ENCODE results near the gene ABCA8.

ABCA8 gene

GRCh38 chr17:68870161-68870826 lies 84.9 kb downstream of the ABCA8 start:
- DNase-seq (ENCODE audit: low spot score), result no peak

- no peak for DNase-seq (ENCODE audit: low spot score)
Observed at GRCh38 chr17:68868708-68869107, 86.5 kb downstream of the ABCA8 start.

- DNase-seq (ENCODE audit: low spot score), result no peak
Observed at GRCh38 chr17:68867759-68868516, 87.3 kb downstream of the ABCA8 start.

GRCh38 chr17:68865584-68865983 lies 89.6 kb downstream of the ABCA8 start:
- DNase-seq (ENCODE audit: low spot score), result no peak

- DNase-seq (ENCODE audit: low spot score), result peak; percentile 2
Observed at GRCh38 chr17:68863091-68863652, 92.0 kb downstream of the ABCA8 start.

- DNase-seq (ENCODE audit: low spot score), result no peak
Observed at GRCh38 chr17:68861602-68862001, 93.6 kb downstream of the ABCA8 start.

- DNase-seq (ENCODE audit: low spot score), result no peak
Observed at GRCh38 chr17:68860941-68861340, 94.3 kb downstream of the ABCA8 start.

- no peak for DNase-seq (ENCODE audit: low spot score)
Observed at GRCh38 chr17:68854452-68854851, 100.7 kb downstream of the ABCA8 start.

- DNase-seq (ENCODE audit: low spot score), result no peak
Observed at GRCh38 chr17:68853439-68853838, 101.8 kb downstream of the ABCA8 start.

GRCh38 chr17:68853036-68853435 lies 102.2 kb downstream of the ABCA8 start:
- no peak for DNase-seq (ENCODE audit: low spot score)

- no peak for DNase-seq (ENCODE audit: low spot score)
Observed at GRCh38 chr17:68851890-68852289, 103.3 kb downstream of the ABCA8 start.

GRCh38 chr17:68850749-68851510 lies 104.3 kb downstream of the ABCA8 start:
- no peak for DNase-seq (ENCODE audit: low spot score)

GRCh38 chr17:68849673-68850610 lies 105.2 kb downstream of the ABCA8 start:
- no peak for DNase-seq (ENCODE audit: low spot score)

GRCh38 chr17:68847711-68848110 lies 107.5 kb downstream of the ABCA8 start:
- DNase-seq (ENCODE audit: low spot score), result no peak

- no peak for DNase-seq (ENCODE audit: low spot score)
Observed at GRCh38 chr17:68843522-68843921, 111.7 kb downstream of the ABCA8 start.

GRCh38 chr17:68840073-68840472 lies 115.1 kb downstream of the ABCA8 start:
- DNase-seq (ENCODE audit: low spot score), result no peak

GRCh38 chr17:68835071-68835470 lies 120.1 kb downstream of the ABCA8 start:
- DNase-seq (ENCODE audit: low spot score), result no peak

- no peak for DNase-seq (ENCODE audit: low spot score)
Observed at GRCh38 chr17:68834328-68834836, 120.8 kb downstream of the ABCA8 start.

GRCh38 chr17:68832109-68832802 lies 122.9 kb downstream of the ABCA8 start:
- no peak for DNase-seq (ENCODE audit: low spot score)

- no peak for DNase-seq (ENCODE audit: low spot score)
Observed at GRCh38 chr17:68831170-68831569, 124.0 kb downstream of the ABCA8 start.

GRCh38 chr17:68830313-68830712 lies 124.9 kb downstream of the ABCA8 start:
- no peak for DNase-seq (ENCODE audit: low spot score)

Data from NAMALWA (cell line).